ENCODE data around the gene C1orf141. TPM values are rescaled to one million over a fixed set of nuclear protein-coding genes. Genes with fewer than 3 reads are reported as not detected.
A peak's percentile ranks its signal among the peaks of the same experiment; 100 is the strongest.

Gene C1orf141
- polyA plus RNA-seq, 1 donor (not counting 4 experiments of a cell fraction or from before 2014, with no cell fraction given), result not detected

GRCh38 chr1:67126111-67126746 lies 8.5 kb downstream of the C1orf141 start:
- no peaks in the 10 kb centered on the region for H4K20me1 ChIP-seq (ENCODE audit: control insufficient read depth, extremely low read depth, insufficient read depth, low read length)
- no peak for TF ChIP-seq EZH2 (IDR thresholded peaks at IDR 0.05; ENCODE audit: low read length)
- peak in 1 of 3 experiments; percentile 11 for TF ChIP-seq CTCF (optimal IDR thresholded peaks at IDR 0.05 in 1 of 3, IDR thresholded peaks at IDR 0.05 in 1 of 3, conservative IDR thresholded peaks at IDR 0.05 in 1 of 3; ENCODE audit: extremely low read depth in 1 of 3, insufficient read depth in 2 of 3, low read length in 3 of 3)
- H3K9me1 ChIP-seq (ENCODE audit: control insufficient read depth, extremely low read depth, insufficient read depth, low read length), result no peaks in the 10 kb centered on the region
- H2AFZ ChIP-seq (ENCODE audit: control insufficient read depth, low read length), result peak overlapping the region; percentile 25
- FAIRE-seq, result peak; percentile 86
- H3K27me3 ChIP-seq (ENCODE audit: control insufficient read depth, extremely low read depth, insufficient read depth, low read length), result no peaks in the 10 kb centered on the region
- H3K79me2 ChIP-seq (ENCODE audit: control insufficient read depth, insufficient read depth, low read length), result no peaks in the 10 kb centered on the region
- peak overlapping the region; percentile 61 for H3K4me2 ChIP-seq (ENCODE audit: control insufficient read depth, extremely low read depth, insufficient read depth, low read depth, low read length)
- no peaks in the 10 kb centered on the region for H3K9me3 ChIP-seq (ENCODE audit: control insufficient read depth, low read depth, low read length)
- no peak for DNase-seq (ENCODE audit: low read depth, low spot score)
- peak overlapping the region; percentile 28 for H3K27ac ChIP-seq (ENCODE audit: control insufficient read depth, insufficient read depth, low read length)
- peaks cover 11% of the 10 kb centered on the region for H3K4me1 ChIP-seq (ENCODE audit: control insufficient read depth, extremely low read depth, insufficient read depth, low read length)
- no peaks in the 10 kb centered on the region for H3K36me3 ChIP-seq (ENCODE audit: control insufficient read depth in 2 of 2, extremely low read depth in 1 of 2, insufficient read depth in 2 of 2, low read length in 2 of 2)
- dilution Hi-C loops (cut with MboI; ENCODE audit: extremely low pct_ligation_motif_present, low sequenced_read_pairs), result no loop called here
- H3K9ac ChIP-seq (ENCODE audit: control insufficient read depth, extremely low read depth, insufficient read depth, low read length), result no peak overlapping the region
- no peak overlapping the region for H3K4me3 ChIP-seq (ENCODE audit: control insufficient read depth in 2 of 3, extremely low read depth in 1 of 3, insufficient read depth in 2 of 3, low read depth in 1 of 3, low read length in 3 of 3)

- no peak overlapping the region for H3K4me2 ChIP-seq (ENCODE audit: control insufficient read depth, extremely low read depth, insufficient read depth, low read depth, low read length)
- H3K9ac ChIP-seq (ENCODE audit: control insufficient read depth, extremely low read depth, insufficient read depth, low read length), result no peak overlapping the region
- no peak overlapping the region for H3K27ac ChIP-seq (ENCODE audit: control insufficient read depth, insufficient read depth, low read length)
- no peak for FAIRE-seq
- H3K36me3 ChIP-seq (ENCODE audit: control insufficient read depth in 2 of 2, extremely low read depth in 1 of 2, insufficient read depth in 2 of 2, low read length in 2 of 2), result no peaks in the 10 kb centered on the region
- DNase-seq (ENCODE audit: low read depth, low spot score), result no peak
- no peak overlapping the region for H2AFZ ChIP-seq (ENCODE audit: control insufficient read depth, low read length)
- no peaks in the 10 kb centered on the region for H3K79me2 ChIP-seq (ENCODE audit: control insufficient read depth, insufficient read depth, low read length)
- dilution Hi-C loops (cut with MboI; ENCODE audit: extremely low pct_ligation_motif_present, low sequenced_read_pairs), result no loop called here
- no peak overlapping the region for H3K4me3 ChIP-seq (ENCODE audit: control insufficient read depth in 2 of 3, extremely low read depth in 1 of 3, insufficient read depth in 2 of 3, low read depth in 1 of 3, low read length in 3 of 3)
- no peaks in the 10 kb centered on the region for H3K9me1 ChIP-seq (ENCODE audit: control insufficient read depth, extremely low read depth, insufficient read depth, low read length)
- no peak for TF ChIP-seq EZH2 (IDR thresholded peaks at IDR 0.05; ENCODE audit: low read length)
- TF ChIP-seq CTCF (optimal IDR thresholded peaks at IDR 0.05 in 1 of 3, IDR thresholded peaks at IDR 0.05 in 1 of 3, conservative IDR thresholded peaks at IDR 0.05 in 1 of 3; ENCODE audit: extremely low read depth in 1 of 3, insufficient read depth in 2 of 3, low read length in 3 of 3), result no peak
- H3K27me3 ChIP-seq (ENCODE audit: control insufficient read depth, extremely low read depth, insufficient read depth, low read length), result no peaks in the 10 kb centered on the region
- H4K20me1 ChIP-seq (ENCODE audit: control insufficient read depth, extremely low read depth, insufficient read depth, low read length), result no peaks in the 10 kb centered on the region
- H3K9me3 ChIP-seq (ENCODE audit: control insufficient read depth, low read depth, low read length), result no peaks in the 10 kb centered on the region
- peaks cover 11% of the 10 kb centered on the region for H3K4me1 ChIP-seq (ENCODE audit: control insufficient read depth, extremely low read depth, insufficient read depth, low read length)
Observed at GRCh38 chr1:67124455-67124854, 10.3 kb downstream of the C1orf141 start.
